Pons (tissue), 1 donor: ENCODE data around the gene NF1.
"Not testable (repeated sequence)": the region's sequence is repeated elsewhere in the genome, so short reads cannot be mapped to it uniquely, and the experiment has no call there.

Experiments used
- DNase-seq: peaks from one replicate; pipeline ENCODE4 v3.0.0-alpha.2; 2016; ENCODE audit warnings: low spot score

Gene NF1

DNA sequence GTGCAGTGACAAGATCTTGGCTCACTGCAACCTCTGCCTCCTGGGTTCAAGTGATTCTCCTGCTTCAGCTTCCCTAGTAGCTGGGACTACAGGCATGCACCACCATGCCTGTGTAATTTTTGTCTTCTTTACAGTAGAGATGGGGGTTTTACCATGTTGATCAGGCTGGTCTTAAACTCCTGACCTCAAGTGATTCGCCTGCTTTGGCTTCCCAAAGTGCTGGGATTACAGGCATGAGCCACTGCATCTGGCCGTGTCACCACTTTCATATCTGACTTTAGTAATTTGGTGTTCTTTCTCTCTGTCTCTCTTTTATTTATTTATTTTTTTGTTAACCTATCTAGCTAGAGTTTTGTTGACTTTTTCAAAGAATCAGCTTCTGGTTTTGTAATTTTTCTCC lies 103.9 kb downstream of the NF1 start:
- not testable (repeated sequence) for DNase-seq

DNA sequence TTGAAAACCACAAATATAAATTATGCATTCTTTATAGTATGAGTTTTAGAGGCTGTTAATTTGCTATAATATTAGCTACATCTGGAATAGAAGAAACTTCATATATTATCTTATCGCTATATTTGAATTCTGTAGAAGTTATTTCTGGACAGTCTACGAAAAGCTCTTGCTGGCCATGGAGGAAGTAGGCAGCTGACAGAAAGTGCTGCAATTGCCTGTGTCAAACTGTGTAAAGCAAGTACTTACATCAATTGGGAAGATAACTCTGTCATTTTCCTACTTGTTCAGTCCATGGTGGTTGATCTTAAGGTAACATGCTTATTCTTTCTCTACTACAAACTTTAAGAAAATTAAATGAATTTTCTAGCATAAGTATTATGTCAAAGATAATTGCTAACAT lies 105.5 kb downstream of the NF1 start:
- no peak for DNase-seq

DNA sequence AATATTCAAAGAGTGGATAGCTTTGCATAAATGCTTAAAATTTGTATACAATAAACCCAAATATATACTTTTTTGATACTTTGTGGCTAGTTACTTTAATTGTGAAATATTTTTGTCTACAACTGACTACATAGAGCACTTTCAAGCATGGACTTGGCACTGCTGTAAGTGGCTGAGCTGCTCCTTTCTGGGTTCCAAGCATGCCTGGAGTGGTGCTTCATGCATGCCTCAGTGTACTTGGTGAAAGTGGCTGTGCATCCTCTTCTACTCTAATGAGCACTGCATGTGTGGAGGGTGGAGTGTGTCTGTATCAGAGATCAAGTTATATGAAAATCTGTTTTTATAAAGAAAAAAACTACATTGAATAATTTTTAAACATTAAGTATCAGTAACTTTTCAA lies 108.2 kb downstream of the NF1 start:
- no peak for DNase-seq

DNA sequence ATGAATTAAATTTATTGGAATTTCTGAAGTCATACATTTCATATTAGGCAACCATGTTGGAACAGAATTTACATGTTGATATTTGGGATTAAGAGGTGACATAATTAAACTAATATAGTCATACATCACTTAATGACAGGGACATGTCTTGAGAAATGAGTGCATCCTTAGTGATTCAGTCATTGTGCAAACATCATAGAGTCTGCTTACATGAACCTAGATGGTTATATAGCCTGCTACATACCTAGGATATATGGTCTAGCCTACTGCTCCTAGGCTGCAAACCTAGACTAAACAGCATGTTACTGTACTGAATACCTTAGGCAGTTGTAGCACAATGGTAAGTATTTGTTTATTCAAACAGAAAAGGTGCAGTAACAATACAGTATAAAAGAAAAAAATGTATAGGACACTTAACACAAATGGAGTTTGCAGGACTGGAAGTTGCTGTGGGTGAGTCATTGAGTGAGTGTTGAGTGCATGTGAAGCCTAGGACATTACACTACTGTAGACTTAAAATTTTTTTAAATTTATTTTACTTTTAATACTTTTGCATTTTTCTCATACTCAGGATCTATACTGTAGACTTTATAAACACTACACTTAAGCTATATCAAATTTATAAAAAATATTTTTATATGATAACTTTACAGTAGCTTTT lies 116.7 kb downstream of the NF1 start:
- DNase-seq = no peak

DNA sequence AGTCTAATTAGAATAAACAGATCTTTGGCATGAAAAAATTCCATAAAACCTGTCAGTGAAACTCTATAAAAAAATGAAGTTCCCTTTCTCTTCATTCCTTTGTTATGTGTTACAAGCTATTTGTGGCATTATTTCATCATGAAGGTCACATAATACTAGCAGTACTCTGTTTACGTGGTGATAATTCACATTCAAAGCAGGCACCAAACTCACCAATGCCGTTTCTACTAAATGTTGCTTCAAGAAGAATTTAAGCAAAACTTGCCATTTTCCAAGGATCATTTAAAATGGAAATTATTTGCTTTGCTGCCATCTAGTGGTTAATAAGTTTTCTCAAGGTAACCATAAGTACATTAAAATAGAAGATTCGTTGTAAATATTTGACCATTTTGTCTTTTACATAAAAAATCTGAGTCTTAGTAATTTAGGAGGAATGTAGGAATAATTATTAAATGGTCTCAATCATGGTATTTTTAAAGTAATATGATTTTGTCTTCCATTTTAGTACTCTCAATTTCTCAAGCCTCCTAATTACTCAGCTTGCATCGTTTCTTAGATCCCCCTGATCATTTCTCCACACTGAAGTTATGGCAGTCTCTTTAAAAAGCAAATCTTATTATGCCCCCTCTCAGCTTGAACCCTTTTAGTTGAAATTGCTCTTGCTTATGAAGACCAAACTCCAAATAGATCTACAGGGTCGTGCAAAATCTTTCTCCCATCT lies 121.4 kb downstream of the NF1 start:
- DNase-seq = peak; percentile 71

DNA sequence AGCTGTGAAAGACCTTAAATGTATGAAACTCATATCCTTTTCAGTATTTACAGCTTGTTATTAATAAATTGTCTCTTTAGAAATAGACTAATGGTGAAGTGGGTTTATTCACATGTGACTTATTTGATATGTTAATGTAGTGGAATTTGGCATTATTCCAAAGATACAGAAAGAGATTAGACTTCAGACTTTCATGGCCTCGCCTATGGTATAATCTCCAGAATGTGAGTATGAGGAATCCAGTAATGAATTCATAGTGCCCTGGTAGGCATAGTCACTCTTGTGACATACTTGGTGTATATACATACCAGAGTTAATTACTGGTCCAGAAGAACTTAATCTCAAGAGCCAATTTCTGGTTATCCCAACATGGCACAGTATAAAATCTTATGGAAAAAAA lies 129.6 kb downstream of the NF1 start:
- no peak for DNase-seq

DNA sequence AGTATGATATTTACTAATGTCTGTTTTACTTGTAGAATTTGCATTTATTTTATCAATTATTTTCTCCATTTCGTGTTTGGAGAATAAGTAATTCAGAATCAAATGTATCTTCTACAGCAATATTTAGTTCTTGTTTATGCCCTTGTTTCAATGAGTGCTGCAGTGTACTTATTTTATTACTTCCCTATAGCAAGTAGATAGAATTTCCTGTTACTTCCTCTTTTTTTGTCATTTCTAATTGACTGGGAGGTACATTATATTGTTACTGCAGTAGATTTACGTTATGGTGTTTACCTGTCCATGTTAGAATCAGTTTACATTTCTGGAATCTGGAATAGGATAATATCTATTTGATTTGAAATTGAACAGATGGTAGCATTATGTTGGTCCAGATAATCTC lies 131.1 kb downstream of the NF1 start:
- no peak for DNase-seq

DNA sequence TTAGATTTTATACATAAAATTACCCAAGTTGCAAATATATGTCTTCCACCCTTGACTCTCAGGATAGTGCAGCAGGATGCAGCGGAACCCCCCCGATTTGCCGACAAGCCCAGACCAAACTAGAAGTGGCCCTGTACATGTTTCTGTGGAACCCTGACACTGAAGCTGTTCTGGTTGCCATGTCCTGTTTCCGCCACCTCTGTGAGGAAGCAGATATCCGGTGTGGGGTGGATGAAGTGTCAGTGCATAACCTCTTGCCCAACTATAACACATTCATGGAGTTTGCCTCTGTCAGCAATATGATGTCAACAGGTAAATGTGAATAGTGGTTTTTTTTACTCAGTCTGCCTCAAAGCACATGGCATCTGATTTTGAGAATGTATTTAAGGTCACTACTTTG lies 131.6 kb downstream of the NF1 start:
- DNase-seq = no peak

DNA sequence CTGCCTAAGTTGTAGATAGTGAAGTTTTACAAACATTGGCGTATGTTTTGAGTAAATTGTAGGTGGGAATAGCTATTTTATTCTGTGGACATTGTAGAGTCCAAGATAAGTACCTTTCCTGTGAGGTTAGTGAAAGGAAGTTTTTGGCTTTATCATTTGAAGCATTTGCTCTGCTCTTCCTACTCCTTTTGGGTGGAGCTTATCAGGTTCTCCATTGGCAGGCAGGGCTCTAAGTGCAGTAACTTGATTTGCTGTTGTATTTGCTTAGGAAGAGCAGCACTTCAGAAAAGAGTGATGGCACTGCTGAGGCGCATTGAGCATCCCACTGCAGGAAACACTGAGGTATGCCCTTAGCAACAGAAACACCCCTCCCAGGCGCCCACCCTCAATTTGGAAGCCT lies 132.2 kb downstream of the NF1 start:
- DNase-seq = no peak

DNA sequence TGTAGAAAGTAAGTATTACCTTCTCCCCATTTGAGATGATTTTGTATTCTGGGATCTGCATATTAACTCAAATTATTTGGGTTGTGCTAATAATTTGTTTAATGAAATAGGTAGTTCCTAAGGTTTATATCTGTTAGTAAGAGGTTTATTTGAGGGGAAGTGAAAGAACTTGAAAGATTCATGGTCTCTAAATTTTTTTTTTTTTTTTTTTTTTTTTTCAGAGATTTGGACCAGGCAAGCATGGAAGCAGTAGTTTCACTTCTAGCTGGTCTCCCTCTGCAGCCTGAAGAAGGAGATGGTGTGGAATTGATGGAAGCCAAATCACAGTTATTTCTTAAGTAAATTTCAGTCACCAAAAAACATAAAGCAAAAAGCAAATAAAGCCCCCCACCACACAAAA lies 137.1 kb downstream of the NF1 start:
- no peak for DNase-seq

DNA sequence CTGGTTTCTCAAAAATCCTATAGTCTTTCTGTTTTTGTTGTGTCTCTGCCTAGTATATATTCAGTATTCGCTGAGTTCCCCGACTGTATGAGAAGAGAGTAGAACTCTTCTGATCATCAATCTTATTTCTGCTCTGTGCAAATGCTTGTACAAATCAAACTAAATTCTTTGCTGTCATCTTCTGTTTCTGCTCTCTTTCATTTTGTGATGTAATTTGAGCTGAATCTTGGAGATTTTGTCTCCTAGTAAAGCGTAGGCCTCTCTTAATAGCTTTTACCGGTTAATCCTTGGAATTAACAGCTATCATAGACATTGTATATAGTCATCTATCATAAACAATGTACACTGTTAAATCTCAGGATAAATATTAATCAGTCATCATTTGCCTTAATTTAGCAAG lies 140.3 kb downstream of the NF1 start:
- DNase-seq = no peak

DNA sequence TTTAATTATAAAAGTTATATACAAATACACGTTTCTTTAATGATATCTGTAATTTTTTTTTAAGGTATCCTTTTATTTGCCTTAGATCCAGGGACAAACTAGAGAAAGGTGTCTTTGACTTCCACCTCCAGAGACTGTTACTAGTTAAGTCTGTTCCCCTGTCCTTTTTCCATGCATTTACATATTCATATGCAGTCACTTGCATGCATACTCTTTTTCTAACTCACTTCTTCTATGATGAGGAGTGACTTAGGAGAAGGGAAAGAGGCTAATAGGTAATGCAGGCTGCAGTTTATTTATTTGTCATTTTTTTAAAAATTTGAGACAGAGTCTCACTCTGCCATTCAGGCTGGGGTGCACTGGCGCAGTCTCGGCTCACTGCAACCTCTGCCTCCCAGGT lies 141.4 kb downstream of the NF1 start:
- DNase-seq = no peak

DNA sequence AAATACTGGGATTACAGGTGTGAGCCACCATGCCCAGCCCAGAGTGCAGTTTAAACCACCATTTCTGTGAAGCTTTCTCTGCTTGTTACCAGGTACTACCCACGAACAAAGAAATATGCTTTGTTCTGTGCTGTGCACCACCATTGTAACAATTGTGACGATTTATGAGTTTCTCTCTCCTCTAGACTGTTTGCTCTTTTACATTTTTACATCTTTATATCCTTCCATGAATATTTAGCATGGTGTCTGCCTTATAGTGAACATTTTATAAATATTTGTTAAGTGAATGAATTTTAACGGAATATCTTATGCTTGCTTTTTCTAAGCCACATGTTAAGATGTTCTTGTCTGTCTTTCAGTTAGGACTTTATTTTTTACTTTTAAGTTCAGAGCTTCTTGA lies 141.9 kb downstream of the NF1 start:
- no peak for DNase-seq

DNA sequence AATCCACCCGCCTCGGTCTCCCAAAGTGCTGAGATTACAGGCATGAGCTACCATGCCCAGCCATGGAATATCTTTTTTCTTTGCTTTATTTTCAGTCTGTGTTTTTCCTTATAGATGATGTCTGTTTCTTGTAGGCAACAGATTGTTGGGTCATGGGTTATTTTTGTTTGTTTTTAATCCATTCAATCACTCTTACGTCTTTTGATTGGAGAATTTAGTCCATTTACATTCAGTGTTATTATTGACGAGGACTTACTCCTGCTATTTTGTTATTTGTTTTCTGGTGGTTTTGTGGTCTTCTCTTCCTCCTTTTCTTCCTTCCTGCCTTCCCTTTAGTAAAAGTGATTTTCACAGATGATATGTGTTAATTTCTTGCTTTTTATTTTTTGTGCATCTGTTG lies 146.3 kb downstream of the NF1 start:
- no peak for DNase-seq

DNA sequence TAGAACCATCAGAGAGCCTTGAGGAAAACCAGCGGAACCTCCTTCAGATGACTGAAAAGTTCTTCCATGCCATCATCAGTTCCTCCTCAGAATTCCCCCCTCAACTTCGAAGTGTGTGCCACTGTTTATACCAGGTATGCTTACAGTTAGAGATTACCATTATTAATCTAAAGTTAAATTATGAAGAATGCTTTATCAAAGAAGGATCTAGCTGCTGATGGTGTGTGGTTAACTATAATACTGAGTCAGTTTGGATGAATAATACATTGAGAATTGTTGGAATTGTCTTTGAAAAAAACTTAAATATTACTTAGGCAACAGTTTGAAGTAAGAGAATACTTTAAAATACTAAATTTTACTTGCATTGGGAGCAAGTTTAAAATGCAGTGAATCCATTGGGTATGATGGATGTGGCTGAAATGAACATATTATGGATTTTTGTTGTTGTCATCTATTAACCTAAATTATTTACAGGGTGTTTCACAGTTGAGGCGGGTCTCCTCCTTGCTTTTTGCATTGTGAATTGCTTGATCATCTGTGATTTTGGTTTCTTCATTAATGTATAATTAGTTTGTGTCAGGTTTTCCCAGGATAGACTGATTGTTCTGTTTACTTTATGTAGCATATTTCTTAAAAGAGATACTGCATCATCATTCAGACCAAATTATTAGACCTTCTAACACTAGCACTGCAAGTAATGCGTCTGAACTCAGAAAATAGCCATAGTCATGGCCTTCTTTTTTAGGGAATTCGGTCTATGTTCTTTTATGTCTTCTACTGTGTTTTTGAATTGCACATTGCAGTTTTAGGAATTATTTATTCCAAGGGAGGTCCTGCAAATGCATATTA lies 154.4 kb downstream of the NF1 start:
- DNase-seq = no peak

DNA sequence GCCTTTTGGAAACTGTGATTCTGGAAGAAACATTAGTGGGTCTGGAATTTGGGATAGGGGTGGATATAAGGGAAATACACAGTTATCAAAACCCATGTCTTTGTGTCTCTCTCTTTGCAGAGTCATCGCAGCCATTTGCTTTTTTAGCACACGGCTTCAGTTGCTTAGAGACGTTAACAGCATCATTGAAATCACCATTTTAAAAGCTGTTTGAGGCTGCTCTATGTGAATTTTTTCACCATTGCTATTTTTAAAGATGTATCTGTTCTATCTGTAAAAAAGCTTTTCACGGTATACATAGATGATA lies 155.0 kb downstream of the NF1 start:
- no peak for DNase-seq

DNA sequence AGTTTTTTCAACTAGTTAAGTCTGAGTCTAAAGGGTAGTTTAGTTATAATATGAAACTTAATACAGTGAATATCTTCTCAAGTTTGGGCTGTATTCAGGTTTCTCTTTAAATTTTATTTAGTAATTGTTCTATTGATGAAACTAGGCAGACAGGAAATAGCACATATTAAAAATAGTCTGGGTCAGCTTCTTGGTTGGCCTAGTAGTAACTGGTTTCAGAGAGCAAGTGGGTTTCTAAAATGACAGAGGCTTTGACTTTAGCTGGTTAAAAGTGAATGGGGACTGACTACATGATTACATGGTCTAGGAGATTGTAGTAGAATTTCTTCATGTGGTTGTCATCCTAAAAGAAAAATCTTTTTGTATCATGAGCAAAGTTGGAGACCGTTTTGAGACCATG lies 155.5 kb downstream of the NF1 start:
- DNase-seq = no peak

DNA sequence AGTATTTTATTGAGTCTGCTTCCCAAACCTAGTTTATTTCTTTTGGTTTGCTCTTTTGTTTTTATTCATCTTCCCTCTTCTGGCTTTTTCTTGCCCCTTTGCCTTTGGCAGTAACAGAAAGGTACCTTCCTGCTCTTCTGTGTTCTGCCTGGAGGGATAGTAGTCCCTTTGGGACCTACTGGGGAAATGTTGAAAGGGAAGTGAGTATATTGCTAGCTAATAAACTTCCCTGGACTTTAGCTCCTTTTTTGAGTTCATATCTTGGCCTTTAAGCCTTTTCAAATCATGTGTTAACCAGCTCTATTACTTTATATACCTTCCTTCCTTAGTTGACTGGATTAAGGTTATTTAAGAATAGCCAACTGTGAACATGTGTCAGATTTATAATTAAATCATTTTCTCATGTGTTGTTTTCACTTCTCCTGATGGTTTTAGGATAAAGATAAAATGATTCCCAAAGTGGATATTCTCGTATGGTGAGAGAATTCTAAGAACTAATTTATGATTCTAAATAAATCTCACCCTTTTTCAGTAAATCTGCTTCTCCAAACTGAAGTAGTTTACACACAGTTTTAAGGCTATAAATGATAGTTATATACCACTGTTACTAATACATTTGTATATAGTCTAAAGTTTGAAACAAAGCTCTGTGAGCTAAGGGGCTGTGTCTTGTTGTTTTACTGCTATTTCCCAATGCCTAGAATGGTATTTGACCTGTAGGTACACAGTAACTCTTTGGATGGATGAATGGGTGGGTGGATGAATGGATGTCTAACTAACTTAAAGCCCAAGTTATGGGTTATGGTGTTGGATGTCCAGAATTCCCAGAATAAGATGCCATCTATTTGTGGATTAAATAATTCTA lies 156.6 kb downstream of the NF1 start:
- no peak for DNase-seq

DNA sequence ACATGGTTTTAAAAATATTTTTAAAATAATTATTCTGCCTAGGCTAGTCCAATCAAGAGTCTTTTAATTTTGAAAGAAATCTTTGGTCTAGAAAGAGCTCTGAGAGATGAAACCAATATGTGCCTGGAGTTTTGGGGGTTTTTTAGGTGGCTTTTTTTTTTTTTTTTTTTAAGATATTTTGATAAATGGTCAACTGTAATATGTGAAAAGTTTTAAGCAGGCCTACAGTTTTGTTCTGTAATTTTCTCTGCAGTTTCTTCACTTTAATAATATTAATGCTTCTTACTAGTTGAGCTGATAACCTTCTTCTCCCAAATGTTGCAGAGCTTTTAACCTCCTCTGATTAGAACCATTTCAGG lies 157.2 kb downstream of the NF1 start:
- no peak for DNase-seq

DNA sequence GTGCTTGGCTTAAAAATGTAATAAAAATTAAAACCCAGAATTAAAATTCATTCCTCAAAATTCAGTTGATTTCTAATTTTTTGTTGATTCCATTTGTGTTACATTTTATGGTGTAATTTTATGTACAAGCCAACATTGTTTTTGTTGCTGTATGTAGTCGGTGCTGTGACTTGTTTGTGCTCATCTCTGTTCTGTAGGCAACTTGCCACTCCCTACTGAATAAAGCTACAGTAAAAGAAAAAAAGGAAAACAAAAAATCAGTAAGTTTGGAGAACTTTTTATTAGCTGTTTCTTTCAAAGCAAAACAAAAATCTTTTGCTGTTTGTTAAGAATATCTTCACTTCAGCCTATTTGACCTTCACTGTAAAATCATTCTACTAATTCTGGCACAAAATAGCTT lies 158.0 kb downstream of the NF1 start:
- DNase-seq = peak; percentile 59

DNA sequence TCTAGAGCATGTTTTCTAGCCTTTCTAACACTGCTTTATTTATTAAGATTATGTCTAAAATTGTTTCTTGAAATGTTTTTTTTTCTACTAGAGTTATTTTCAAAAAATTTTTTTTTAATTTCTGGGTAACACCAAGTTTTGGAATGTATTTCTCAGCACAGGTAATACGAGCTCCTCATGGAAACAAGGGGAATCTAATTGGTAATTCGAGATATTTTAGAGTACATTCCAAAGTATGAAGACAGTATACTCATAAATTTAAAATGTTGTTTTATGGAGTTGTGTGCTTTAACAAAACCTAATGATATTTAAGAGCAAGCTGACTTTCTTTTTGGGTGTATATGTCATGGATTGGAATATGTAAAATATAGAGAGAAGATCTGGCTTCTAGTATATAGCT lies 159.9 kb downstream of the NF1 start:
- DNase-seq = no peak

DNA sequence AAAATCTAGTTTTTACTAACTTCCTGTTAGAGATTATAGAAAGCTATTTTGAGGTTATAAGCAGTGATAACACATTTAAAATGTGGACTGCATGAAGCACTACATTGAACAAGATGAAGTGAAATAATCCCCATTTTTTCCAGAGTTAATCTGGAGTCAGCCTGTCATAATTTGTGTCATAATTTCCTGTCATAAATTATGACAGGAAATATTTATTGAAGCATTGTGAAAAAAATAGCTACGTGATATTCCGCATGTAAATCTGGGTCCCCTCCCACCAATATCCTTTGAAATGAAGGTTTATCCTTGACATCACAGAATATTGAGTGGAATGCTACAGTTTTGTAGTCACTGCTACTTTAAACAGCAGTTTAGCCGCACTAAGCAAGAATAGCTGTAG lies 162.2 kb downstream of the NF1 start:
- DNase-seq = no peak

DNA sequence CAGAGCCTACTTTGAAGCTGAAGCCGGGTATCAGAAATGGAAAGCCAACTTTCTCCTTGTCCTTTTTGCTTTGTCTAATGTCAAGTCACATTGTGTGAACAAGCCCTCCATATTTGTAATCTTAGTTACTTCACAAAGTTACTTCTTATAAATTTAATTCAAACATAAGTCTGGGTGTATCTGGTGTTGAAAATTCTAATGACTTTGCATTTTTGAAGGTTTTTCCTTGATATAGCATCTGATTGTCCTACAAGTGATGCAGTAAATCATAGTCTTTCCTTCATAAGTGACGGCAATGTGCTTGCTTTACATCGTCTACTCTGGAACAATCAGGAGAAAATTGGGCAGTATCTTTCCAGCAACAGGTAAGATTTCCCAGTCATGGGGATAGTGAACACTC lies 165.4 kb downstream of the NF1 start:
- DNase-seq = no peak
